H9 (cell line): ENCODE results near the gene MYH9. TPM values are rescaled to one million over a fixed set of nuclear protein-coding genes. Genes with fewer than 3 reads are reported as not detected.

Experiments used
- DNase-seq: peaks from one replicate; pipeline ENCODE4 v3.0.0-alpha.2; 2017
- H2AFZ ChIP-seq: one replicate; pipeline ENCODE4 v1.6.1; 2013; ENCODE audit warnings: mild to moderate bottlenecking, low read length, control low read depth, moderate library complexity
- H2AK5ac ChIP-seq: 2 replicates; pipeline ENCODE4 v1.6.1; 2013; ENCODE audit warnings: low read length, control low read depth, mixed read lengths; ENCODE audit not compliant: insufficient read length
- H2BK120ac ChIP-seq: one replicate; pipeline ENCODE4 v1.6.1; 2013; ENCODE audit warnings: low read depth, mild to moderate bottlenecking, low read length, control low read depth, inconsistent platforms; ENCODE audit not compliant: poor library complexity, severe bottlenecking
- H2BK12ac ChIP-seq: 2 replicates; pipeline ENCODE4 v1.6.1; 2013; ENCODE audit warnings: low read length, control low read depth, mixed read lengths, low read depth; ENCODE audit not compliant: insufficient read length
- H2BK15ac ChIP-seq: 2 replicates; pipeline ENCODE4 v1.6.1; 2013; ENCODE audit warnings: low read depth, low read length, control low read depth
- H2BK20ac ChIP-seq: one replicate; pipeline ENCODE4 v1.6.1; 2013; ENCODE audit warnings: low read depth, mild to moderate bottlenecking, low read length, control low read depth, inconsistent platforms; ENCODE audit not compliant: poor library complexity, severe bottlenecking
- H2BK5ac ChIP-seq: 2 replicates; pipeline ENCODE4 v1.6.1; 2013; ENCODE audit warnings: low read length, control low read depth, mixed read lengths; ENCODE audit not compliant: insufficient read length
- H3K14ac ChIP-seq: 2 replicates; pipeline ENCODE4 v1.6.1; 2013; ENCODE audit warnings: low read length, control low read depth; ENCODE audit not compliant: insufficient read depth
- H3K18ac ChIP-seq: 2 replicates; pipeline ENCODE4 v1.6.1; 2013; ENCODE audit warnings: low read depth, mild to moderate bottlenecking, mixed read lengths, low read length, control low read depth; ENCODE audit not compliant: insufficient read length
- H3K23ac ChIP-seq: 2 replicates; pipeline ENCODE4 v1.6.1; 2013; ENCODE audit warnings: low read length, control low read depth, mixed read lengths, low read depth; ENCODE audit not compliant: insufficient read length
- H3K23me2 ChIP-seq: 2 replicates; pipeline ENCODE4 v1.6.1; 2013; ENCODE audit warnings: low read depth, mild to moderate bottlenecking, mixed read lengths, low read length, control low read depth; ENCODE audit not compliant: insufficient read length, poor library complexity, severe bottlenecking
- H3K27ac ChIP-seq: 2 replicates; pipeline ENCODE4 v1.5.1; 2013; ENCODE audit warnings: low read length, control low read depth, mixed read lengths, low read depth; ENCODE audit not compliant: insufficient read length
- H3K27me3 ChIP-seq: 2 replicates; pipeline ENCODE4 v1.6.1; 2013; ENCODE audit warnings: low read length, control low read depth, inconsistent platforms; ENCODE audit not compliant: insufficient read depth
- H3K4ac ChIP-seq: 2 replicates; pipeline ENCODE4 v1.6.1; 2013; ENCODE audit warnings: low read depth, mild to moderate bottlenecking, control low read depth, inconsistent platforms, low read length, moderate library complexity
- H3K4me1 ChIP-seq: 2 replicates; pipeline ENCODE4 v1.6.1; 2013; ENCODE audit warnings: low read length, control low read depth, inconsistent platforms; ENCODE audit not compliant: insufficient read depth
- H3K4me2 ChIP-seq: 2 replicates; pipeline ENCODE4 v1.6.1; 2013; ENCODE audit warnings: low read length, control low read depth, mixed read lengths; ENCODE audit not compliant: insufficient read length, insufficient read depth
- H3K56ac ChIP-seq: 2 replicates; pipeline ENCODE4 v1.6.1; 2013; ENCODE audit warnings: low read depth, mild to moderate bottlenecking, mixed read lengths, low read length, control low read depth; ENCODE audit not compliant: insufficient read length
- H3K79me1 ChIP-seq: 2 replicates; pipeline ENCODE4 v1.6.1; 2013; ENCODE audit warnings: low read depth, mild to moderate bottlenecking, moderate library complexity, low read length, control low read depth, inconsistent platforms; ENCODE audit not compliant: insufficient read depth, poor library complexity, severe bottlenecking
- H3K79me2 ChIP-seq: 2 replicates; pipeline ENCODE4 v1.6.1; 2013; ENCODE audit warnings: low read length, control low read depth, inconsistent platforms; ENCODE audit not compliant: insufficient read depth
- H3K9ac ChIP-seq: 2 replicates; pipeline ENCODE4 v1.6.1; 2013; ENCODE audit warnings: low read length, control low read depth, mixed read lengths; ENCODE audit not compliant: insufficient read length; ENCODE audit errors: extremely low read depth
- H3K9me3 ChIP-seq: one replicate; pipeline ENCODE4 v1.6.1; 2013; ENCODE audit warnings: low read depth, low read length, inconsistent platforms; ENCODE audit not compliant: control insufficient read depth
- H3T11ph ChIP-seq: one replicate; pipeline ENCODE4 v1.6.1; 2013; ENCODE audit warnings: mild to moderate bottlenecking, low read length, control low read depth, inconsistent platforms
- H4K20me1 ChIP-seq: one replicate; pipeline ENCODE4 v1.6.1; 2013; ENCODE audit not compliant: control insufficient read depth, insufficient read length, insufficient read depth
- H4K5ac ChIP-seq: 2 replicates; pipeline ENCODE4 v1.6.1; 2013; ENCODE audit warnings: low read depth, mild to moderate bottlenecking, mixed read lengths, low read length, control low read depth; ENCODE audit not compliant: insufficient read length
- H4K8ac ChIP-seq: replicated peaks from 2 replicates; pipeline ENCODE4 v1.6.1; 2013; ENCODE audit warnings: low read length, control low read depth, mixed read lengths, low read depth; ENCODE audit not compliant: insufficient read length
- H4K91ac ChIP-seq: 2 replicates; pipeline ENCODE4 v1.6.1; 2013; ENCODE audit warnings: low read depth, mild to moderate bottlenecking, moderate library complexity, mixed read lengths, low read length, control low read depth; ENCODE audit not compliant: insufficient read length
- H3K27ac Mint-ChIP-seq, 3 experiments: 2 replicates in 2 of 3; 3 replicates in 1 of 3; pipeline ENCODE4 v1.8.0; 2020 to 2021; ENCODE audit warnings: mixed read lengths in 3 of 3, mild to moderate bottlenecking in 1 of 3, moderate library complexity in 1 of 3
- H3K27me3 Mint-ChIP-seq: 2 replicates; pipeline ENCODE4 v1.8.0; 2021; ENCODE audit warnings: low read depth, mild to moderate bottlenecking, moderate library complexity, mixed read lengths
- H3K36me3 Mint-ChIP-seq, 3 experiments: 2 replicates in 2 of 3; 3 replicates in 1 of 3; pipeline ENCODE4 v1.8.0; 2020 to 2021; ENCODE audit warnings: low read depth in 3 of 3, mixed read lengths in 3 of 3; ENCODE audit not compliant: insufficient read depth in 1 of 3
- H3K4me1 Mint-ChIP-seq, 2 experiments: 2 replicates each; pipeline ENCODE4 v1.8.0; 2020; ENCODE audit warnings: mixed read lengths in 2 of 2
- H3K4me3 Mint-ChIP-seq, 2 experiments: 2 replicates in 1 of 2; 3 replicates in 1 of 2; pipeline ENCODE4 v1.8.0; 2020 to 2021; ENCODE audit warnings: mild to moderate bottlenecking in 2 of 2, mixed read lengths in 2 of 2, moderate library complexity in 1 of 2
- H3K9me3 Mint-ChIP-seq, 2 experiments: 2 replicates in 1 of 2; 3 replicates in 1 of 2; pipeline ENCODE4 v1.8.0; 2020; ENCODE audit warnings: mild to moderate bottlenecking in 2 of 2, mixed read lengths in 2 of 2, moderate library complexity in 1 of 2
- CTCF ChIP-seq: fragments of 200-600 bp; sonication (generic); conservative IDR thresholded peaks from 3 replicates; pipeline ENCODE4 v1.8.0; 2021; ENCODE audit warnings: antibody characterized with exemption, mild to moderate bottlenecking
- WGBS: extraction: QIAGEN DNeasy Blood & Tissue Kit; methylation state at CpG from one replicate; pipeline ENCODE4 v1.1.7; 2013; ENCODE audit warnings: missing lambda C conversion rate, low lambda C conversion rate, mixed read lengths; ENCODE audit not compliant: insufficient read length; ENCODE audit errors: extremely low coverage; 5-methylcytosine and 5-hydroxymethylcytosine counted together
- total RNA-seq: library from RNA; stranded (reverse); gene quantifications from 2 replicates; pipeline ENCODE4 v1.2.1, GENCODE V29; 2021

The MYH9 gene
- total RNA-seq, 1 experiment from 2014 or later = 266 TPM

GRCh38 chr22:36405221-36405661 is 17.5 kb upstream of the MYH9 start:
- no peak overlapping the region for H3K56ac ChIP-seq
- Mint-ChIP-seq H3K4me3 (no peak overlapping the region), H3K36me3 (no peaks in the 10 kb centered on the region), H3K27ac (0 out of 7 replicates have a peak overlapping the region, but pooled peaks of 1 of the 3 experiments have one; percentile 14), H3K4me1 (peaks cover 8 to 12% of the 10 kb centered on the region in 2 experiments), H3K9me3 (no peaks in the 10 kb centered on the region), H3K27me3 (no peaks in the 10 kb centered on the region)
- H3T11ph ChIP-seq = no peak overlapping the region
- H2AFZ ChIP-seq = no peak overlapping the region
- no peak overlapping the region for H2BK12ac ChIP-seq
- no peak for DNase-seq
- H2BK5ac ChIP-seq = no peak overlapping the region
- no peak overlapping the region for H4K8ac ChIP-seq
- H3K79me1 ChIP-seq = no peaks in the 10 kb centered on the region
- H3K23me2 ChIP-seq = no peaks in the 10 kb centered on the region
- H4K5ac ChIP-seq = no peak overlapping the region
- H2BK120ac ChIP-seq = no peak overlapping the region
- H3K23ac ChIP-seq = no peak overlapping the region
- no CpG with 5 or more reads among the region's 6 CpGs for WGBS
- no peak overlapping the region for H3K4ac ChIP-seq
- no peak overlapping the region for H3K14ac ChIP-seq
- no peak overlapping the region for H3K9ac ChIP-seq
- no peaks in the 10 kb centered on the region for H3K9me3 ChIP-seq
- H3K27ac ChIP-seq = no peak overlapping the region
- no peaks in the 10 kb centered on the region for H4K20me1 ChIP-seq
- no peak overlapping the region for H2BK15ac ChIP-seq
- H2AK5ac ChIP-seq = no peak overlapping the region
- no peak overlapping the region for H3K4me2 ChIP-seq
- no peaks in the 10 kb centered on the region for H3K79me2 ChIP-seq
- H4K91ac ChIP-seq = no peak overlapping the region
- no peaks in the 10 kb centered on the region for H3K27me3 ChIP-seq
- no peak overlapping the region for H2BK20ac ChIP-seq
- no peaks in the 10 kb centered on the region for H3K4me1 ChIP-seq
- TF ChIP-seq CTCF = no peak
- H3K18ac ChIP-seq = no peak overlapping the region
